ENCODE measurements around the gene NDN. TPM values are rescaled to one million over a fixed set of nuclear protein-coding genes. Genes with fewer than 3 reads are reported as not detected.

The NDN gene
- total and polyA plus RNA-seq, 2 of the 8 experiments (the other 6 are each of a cell fraction or from before 2014, with no cell fraction given), result 29.4 to 39.3 TPM

DNA sequence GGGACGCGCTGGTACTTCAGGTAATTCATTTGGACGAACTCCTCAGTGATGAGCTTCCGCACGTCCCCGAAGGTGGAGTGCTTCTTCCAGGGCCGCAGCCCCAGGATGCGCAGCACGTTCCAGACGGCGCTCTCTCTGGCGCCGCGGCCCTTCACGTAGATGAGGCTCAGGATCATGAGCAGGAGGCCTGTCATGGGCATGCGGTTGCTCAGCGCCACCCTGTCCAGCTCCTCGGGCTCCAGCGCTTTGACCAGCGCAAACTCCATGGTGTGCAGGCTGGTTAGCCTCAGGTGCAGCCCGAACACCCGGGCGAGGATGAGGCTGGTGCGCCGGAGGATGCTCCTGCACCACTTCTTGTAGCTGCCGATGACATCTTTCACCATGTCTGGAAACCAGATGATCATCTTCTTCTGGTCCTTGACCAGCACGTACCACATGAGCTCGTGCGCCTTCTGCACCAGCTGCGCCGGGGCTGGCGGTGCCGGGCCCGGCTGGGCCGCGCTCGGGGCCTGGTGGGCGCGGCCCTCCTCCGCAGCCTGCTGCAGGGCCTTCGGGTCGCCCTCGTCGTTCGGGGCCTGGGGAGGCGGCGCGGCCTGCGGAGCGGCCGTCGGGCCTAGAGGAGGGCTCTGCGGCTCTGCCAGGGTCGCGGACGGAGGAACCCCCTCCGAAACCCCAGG, 501 bp downstream of the NDN start (continued):
- no peak for TF ChIP-seq ATF2 (IDR thresholded peaks at IDR 0.05; ENCODE audit: low read length)
- no peak for TF ChIP-seq CTCF (IDR thresholded peaks at IDR 0.05; ENCODE audit: control extremely low read depth in 1 of 3, insufficient read depth in 1 of 3, low read depth in 1 of 3, low read length in 3 of 3)
- no peak for TF ChIP-seq SIN3A (conservative IDR thresholded peaks at IDR 0.05 in 1 of 2, IDR thresholded peaks at IDR 0.05 in 1 of 2; ENCODE audit: low read depth in 1 of 2, low read length in 2 of 2)
- TF ChIP-seq ASH2L (IDR thresholded peaks at IDR 0.05; ENCODE audit: low read length), result peak; percentile 49

All from H1 (cell line).